GM21515 (cell line): ENCODE measurements around the gene OSBPL8.
A peak's percentile ranks its signal among the peaks of the same experiment; 100 is the strongest.

Experiments
- ATAC-seq: cut with Tn5 transposase; IDR thresholded peaks from one replicate; pipeline ENCODE4 v1.9.1; 2021; ENCODE audit not compliant: unreplicated experiment

The OSBPL8 gene

DNA sequence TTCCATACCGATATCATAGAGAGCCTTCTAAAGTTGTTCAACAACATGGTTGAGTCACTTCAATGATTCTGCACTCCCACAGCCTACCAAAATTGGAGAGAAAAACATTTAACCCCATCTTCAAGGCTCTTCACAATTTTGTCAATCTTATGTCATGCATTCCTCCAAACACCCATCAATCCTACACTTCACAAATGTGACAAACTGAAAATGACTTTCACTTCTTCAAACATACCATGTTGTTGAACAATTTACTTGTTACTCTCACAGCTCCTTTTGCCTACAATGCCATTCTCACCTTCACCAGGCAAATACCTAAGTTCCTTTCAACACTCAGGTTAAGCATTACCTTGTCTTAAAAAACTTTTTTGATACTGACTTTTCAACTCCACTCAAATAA is 88.0 kb downstream of the OSBPL8 start:
- ATAC-seq: no peak

DNA sequence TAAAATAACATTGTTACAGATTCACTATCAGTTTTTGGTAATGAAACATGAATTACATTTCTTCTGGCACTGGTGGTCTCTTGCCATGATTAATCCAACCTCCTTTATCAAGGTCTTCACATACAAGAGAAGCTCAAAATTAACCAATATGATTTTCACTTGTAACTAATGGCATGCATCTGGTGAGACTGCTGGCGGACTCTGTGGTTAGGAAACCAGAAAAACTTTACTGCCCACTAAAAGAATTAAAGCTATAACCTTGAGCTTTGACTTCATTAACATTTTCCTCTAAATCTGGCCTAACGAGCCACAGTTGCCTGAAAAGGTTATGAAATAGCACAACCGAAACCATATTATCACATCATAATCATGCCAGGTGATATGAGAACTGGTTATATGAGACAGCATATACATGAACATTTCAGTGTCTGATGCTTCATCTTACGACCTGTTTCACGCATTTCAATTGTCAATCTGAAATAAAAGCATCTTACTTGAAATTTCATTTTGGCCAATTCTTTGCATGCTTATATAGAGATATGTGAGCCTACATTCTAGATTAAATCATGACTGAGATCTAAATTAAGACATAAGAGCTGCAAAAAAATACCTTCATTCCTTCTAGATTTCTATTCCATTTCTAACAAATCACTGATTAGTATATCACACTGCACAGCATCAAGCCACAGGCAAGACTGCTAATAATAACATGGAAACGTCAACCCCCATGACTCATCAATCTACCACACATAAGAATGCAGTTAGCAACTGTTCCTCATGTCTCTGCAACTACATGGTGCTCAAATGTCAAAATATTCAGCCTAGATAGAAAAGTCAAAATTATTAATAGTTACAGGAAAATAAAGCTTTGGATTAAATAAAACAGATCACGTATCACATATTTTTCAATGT is 89.3 kb downstream of the OSBPL8 start:
- peak; percentile 76 for ATAC-seq

DNA sequence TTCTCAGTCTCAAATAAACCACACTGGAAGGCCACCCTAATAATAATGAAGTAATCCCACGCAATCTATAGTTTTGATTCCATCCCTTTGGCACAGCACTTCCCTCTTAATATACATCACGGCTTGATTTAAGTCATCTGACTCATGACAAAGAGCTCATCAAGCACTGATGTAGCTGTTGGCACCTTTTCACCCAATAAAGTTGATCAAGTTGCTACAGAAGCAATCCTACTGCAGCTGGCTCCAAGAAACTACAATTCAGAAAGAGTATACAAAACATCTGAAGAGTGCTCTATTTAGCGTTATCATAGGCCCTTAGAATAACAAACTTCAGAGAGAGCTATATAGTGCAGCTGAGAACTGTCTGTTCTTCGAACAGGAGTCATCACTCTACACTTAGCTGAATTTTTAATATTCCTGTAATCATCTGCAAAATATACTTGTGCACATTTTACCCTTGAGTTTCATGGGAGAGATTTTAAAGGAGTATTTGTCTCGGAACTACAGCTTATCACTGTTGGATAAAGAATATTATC is 94.9 kb downstream of the OSBPL8 start:
- no peak for ATAC-seq

DNA sequence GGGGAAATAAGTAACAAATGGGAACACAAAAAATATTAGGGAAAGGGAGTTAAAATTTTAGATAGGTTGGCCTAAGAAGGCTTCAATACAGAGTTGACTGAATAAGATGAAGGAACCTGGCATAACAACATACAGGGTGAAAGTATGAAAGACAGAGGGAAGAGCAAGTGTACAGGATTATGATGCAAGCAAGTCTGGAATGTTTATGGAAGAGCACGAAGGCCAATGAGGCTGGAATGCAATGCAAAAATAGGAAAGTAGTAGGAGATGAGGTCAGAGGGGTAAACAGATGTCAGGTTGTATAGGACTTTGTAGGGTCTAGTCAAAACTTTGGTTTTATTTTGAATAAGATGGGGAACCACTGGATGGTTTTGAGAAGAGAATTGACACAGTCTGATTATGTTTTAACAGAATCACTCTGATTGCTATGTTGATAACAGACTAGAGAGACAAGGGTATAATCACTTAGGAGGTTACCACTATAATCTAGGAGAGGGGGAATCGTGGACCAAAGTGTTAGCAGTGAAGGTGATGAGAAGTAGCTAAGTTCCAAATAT is 96.8 kb downstream of the OSBPL8 start:
- no peak for ATAC-seq

DNA sequence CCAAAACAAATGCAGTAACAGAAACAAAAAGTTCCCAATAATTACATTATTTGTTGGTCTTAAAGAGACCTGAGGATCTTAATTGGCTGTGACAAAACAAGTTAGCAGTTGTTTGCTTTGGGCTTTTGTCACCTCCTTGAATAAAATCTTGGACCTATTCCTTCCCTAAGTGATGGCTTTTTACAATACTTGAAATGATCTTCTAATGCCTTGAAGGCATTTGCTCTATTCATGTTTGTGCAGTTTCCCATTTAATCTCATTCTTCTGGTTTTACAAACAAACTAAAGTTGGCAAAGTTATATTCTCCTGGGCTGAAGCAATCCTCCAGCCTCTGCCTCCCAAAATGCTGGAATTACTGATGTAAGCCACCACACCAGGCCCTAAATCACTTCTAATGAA is 98.8 kb downstream of the OSBPL8 start:
- ATAC-seq: no peak

DNA sequence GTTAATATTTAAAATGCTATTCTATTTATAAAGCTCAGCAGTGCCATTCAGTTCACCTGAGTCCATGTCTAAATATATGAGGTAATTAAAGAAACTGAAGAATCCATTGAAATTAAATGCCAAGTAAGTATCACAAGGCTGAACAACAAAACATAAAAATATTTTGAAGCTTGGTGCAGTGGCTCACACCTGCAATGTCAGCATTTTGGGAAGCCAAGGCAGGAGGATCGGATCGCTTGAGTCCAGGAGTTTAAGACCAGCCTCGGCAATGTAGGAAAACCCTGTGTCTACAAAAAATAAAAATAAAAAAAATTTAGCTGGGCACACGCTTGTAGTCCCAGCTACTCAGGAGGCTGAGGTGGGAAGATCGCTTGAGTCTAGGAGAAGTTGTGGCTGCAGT is 101.8 kb downstream of the OSBPL8 start:
- no peak for ATAC-seq

DNA sequence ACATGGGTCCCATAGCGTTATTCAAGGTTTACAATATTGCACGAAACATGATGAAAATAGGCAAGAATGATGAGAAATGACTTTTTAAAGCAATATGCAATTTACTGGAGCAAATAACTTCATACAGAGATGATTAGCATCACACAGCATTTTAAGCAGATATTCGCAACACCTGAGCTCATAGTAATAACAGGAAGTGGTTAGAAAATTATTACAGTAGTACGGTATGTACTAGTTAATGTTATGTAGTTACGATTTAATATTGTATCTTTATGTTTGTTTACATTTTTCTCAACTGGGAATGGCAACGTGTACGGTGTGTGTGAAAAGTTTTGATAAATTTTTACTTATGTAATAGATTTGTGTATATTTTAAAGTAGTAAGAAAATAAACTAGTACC is 102.6 kb downstream of the OSBPL8 start:
- no peak for ATAC-seq

DNA sequence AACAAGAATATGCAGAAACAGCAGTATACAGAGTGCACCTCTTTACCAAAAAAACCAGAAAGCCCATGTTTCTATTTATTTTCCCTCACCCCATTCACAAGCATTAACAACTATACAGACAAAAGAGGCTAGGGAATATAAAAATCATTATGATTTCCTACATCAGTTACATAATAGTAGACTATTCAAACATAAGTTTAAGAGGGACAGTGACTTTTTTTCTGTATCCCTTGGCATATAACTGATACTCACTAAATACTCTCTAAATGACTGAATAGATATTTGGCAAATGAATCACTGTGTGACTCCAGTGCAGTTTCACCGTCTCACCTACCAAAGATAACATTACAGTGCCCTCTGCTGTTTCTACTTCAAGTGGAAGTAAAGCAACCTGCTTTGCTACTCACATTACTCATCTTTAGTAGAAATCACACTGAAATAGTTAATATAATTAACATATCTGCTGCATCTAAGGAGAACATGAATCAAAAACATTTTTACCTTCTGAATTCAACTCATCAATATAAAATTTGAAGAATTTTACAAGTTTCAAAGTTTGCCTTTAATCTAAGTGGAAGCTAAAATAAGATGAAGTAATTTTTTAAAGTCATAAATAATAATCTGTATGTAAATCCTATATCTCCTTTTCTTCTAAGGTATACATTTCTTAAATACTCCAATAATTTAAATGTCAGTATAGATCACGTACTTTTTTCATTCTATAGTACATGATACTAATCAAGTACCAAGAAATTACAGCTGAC is 103.8 kb downstream of the OSBPL8 start:
- peak; percentile 96 for ATAC-seq

DNA sequence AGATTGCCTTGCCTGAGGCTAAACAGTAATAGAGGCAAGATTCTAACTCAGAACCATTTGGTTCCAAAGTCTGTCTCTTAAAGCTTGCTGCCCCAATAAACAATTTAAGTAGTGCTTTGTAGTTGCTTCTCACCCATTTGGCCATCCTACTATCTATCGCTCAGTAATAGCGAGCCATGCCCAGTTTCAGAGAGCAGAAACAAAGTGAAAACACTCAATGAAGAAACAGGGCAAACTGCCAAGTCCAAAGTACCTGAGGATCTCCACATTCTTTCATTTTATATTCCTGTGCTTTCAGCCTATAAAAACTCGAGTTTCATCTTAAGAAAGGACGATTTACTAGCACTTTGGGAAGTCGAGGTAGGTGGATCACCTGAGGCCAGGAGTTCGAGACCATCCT is 108.0 kb downstream of the OSBPL8 start:
- ATAC-seq: no peak

DNA sequence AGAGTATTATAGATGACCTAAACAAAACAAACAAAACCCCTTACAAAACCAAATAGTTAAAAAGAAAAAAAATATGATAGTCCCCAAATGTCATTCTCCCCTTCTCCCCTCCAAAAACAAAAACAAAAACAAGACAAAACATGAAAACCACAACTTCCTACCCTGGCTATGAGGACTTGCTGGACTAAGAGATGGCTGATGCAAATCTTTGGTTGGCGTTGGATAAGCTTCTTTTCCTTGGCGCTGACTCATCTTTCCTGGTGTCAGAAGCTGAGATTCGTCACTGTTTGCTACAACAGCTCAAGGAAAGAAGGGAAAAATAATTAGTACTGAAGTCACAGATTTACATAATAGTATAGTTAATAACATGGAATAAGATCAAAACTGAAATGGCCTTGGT is 108.9 kb downstream of the OSBPL8 start:
- no peak for ATAC-seq

DNA sequence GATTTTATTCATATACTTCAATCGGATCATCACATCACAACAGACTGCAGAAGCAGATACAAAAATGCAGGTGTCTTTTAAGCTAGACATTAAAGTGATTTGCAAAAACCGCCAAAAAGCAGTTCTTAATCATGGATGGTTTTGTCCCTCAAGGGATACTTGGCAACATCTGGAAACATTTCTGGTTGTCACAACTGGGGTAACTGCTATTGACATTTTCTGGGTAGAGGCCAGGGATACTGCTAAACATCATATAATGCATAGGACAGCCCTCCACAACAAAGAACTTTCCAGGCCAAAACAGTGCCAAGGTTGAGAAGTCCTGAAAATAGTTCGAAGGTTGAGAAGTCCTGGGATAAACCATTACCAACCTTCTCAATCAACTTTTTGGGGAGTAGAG is 109.6 kb downstream of the OSBPL8 start:
- no peak for ATAC-seq

DNA sequence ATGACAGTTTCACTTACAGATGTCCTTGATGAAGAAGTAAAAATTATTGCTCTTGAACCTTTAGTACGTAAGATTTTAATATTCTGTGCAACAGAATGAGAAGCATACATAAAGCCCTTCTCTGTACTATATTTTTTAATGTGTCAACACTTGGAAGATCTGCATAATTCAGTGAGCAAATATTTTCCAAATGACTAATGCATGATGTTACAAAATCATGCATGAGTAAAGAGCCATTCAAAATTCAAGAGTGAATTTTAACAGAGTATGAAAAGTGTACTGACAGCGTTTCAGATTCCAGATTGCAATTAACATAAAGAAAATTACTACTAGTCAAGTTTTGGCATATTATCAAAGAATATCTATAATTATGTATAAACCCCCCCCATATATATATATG is 110.0 kb downstream of the OSBPL8 start:
- no peak for ATAC-seq

DNA sequence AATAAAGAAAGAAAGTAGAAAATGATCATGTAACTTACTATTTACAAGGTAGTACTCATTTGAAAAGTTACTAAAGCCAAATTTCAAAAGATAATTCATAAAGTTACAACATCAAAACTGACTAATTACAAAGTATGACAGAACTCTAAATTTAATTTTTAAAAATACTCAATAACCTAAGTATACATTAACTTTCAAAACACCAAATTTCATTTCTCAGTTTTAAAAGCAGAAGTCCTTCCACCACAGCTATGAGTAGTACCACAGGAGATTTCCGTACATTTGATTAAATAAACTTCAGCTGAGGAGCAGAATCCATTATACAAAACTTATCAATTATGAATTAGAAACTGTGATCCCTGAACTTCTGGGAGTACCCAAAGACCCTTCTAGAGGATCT is 110.6 kb downstream of the OSBPL8 start:
- ATAC-seq: no peak

DNA sequence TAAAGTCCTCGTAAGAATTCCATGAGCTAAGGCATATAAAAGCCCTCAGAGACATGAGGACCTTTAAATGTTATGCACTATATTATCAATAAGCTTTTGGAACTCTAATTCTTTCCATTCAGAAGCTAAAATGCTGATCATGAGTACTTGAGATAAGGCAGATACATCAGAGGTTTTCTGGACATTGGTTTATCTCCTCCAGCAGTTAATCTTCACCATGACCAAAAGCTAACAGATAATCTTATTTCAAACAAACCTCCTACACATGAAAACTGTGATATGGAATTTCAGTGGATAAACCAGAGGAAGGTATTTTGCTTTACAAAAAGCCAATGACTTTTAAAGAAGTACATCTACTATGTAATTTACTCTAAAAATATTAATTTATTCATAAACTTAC is 113.5 kb downstream of the OSBPL8 start:
- ATAC-seq: no peak

DNA sequence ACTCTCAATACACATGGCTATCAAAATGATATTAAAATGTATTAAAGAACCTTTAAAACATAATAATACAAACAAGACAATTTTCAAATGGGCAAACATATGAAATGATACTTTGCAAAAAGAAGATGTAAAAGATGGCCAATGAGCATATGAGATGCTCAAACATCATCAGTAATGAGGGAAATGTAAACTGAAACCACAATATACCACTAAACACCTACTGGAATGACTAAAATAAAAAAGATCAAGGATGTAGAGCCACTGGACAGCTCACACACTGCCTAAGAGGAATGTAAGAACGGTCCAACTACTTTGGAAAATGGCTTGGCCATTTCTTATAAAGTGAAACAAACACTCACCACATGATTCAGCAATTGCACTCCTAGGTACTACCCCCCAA is 114.1 kb downstream of the OSBPL8 start:
- no peak for ATAC-seq

DNA sequence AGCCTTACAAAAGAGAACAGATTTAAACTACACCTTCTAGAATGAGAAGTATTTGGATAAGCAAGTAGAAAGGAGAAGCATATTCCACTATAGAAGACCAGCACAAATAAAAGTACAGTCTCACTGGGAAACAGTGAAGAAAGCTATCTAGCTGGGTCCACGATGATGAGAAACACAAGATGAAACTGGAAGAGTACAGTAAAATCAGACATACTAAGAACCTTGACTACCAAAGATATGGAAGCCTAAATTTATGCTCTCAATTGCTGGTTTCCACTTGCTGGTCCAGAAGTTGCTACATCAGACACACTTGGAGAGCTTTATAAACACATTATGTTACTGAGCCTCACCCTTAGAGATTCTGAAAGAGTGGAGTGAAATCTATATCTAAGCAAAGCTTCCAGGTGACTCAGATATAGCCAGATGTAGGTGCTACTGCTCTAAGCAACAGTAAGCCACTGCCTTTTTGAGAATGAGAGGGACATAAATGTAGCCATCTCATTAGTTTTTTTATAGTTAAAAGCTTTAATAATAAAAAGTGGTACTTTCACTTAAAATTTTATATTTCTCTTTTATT is 115.1 kb downstream of the OSBPL8 start:
- ATAC-seq: no peak

DNA sequence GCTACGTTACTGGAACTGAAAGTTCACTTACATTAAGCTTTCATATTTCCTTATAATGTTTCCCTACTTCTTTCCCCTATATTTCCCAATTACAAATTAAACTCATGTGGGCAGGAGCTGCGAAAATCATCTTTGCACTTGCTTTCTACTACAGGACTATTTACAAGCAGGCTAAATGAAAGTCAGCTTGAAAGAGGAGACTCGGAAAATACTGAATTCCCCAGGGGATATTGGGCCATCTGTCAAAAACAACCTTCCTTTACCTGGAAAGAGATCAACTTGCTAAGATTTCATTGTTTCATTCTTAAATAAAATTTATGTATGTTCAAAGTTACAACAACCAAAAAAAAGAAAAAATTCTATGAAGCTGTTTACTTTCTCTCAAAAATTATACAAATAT is 118.6 kb downstream of the OSBPL8 start:
- ATAC-seq: no peak

DNA sequence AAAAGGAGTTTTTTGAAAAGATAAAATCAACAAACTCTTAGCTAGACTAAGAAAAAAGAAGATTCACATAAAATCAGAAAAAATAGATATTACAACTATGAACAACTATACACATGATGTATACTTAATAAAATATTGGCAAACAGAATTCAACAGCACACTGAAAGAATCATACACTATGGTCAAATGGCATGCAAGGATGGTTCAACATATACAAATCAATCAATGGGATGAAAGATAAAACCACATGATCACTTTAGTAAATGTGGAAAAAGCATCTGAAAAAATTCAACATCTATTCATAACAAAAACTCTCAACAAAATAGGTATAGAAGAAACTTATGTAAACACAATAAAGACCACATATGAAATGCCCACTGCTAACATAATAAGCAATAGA is 126.8 kb downstream of the OSBPL8 start:
- no peak for ATAC-seq

DNA sequence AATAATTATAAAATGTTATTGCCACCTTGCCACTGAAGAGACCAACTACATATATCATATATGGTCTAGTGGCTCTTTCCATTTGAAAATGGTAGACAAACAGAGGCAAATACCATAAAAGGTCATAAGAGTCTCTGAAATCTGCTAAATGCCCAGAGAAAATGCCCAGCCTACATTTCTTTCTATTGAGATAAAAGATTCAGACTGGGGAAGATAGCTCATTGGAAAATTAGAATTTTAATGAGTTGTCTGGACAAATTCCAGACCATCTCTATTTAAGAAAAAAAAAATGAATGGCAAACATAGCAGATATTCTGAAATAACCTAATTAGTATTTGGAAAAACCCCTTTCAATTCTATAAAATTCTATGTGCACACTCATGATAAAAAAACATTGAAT is 131.5 kb downstream of the OSBPL8 start:
- ATAC-seq: no peak

DNA sequence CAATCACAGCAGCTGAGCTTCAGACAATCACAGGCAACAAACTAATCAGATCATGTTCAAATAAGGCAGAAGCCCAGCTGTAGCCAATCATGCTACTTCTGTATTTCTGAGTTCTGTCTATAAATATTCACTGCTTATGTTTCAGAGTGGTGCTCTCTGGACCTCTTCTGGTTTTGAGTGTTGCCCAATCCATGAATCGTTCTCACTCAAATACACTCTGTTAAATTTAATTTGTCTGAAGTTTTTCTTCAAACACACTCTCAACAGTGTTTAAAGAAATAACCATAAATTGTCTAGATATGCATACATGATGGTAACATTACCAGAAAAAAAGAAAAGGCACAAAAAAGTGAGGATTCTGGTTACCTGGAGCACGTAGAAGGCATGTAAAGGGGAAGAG is 133.4 kb downstream of the OSBPL8 start:
- no peak for ATAC-seq

DNA sequence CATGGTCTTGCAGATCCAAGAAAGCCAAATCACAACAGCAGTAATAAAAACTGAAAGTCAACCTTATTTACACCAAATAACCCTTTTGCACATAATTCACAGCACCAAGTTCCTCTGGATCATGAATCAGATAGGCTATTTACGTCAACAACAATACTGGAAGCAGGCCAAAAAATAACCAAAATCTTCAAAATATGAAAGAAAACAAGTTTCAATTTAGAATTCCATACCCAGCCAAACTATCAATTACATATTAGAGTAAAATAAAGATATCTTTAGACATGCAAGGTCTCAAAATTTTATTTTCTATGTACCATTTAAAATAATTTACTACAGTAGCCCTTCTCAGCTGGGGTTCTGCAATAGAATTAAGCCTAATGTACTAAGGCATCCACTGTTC is 134.6 kb downstream of the OSBPL8 start:
- ATAC-seq: no peak
